ENCODE results near the gene OR10D3.

GRCh38 chr11:124150684-124151083, 32.5 kb upstream of the OR10D3 start:
- TF ChIP-seq POLR2AphosphoS5 (IDR thresholded peaks at IDR 0.05; ENCODE audit: low read depth, low read length): no peak
- TF ChIP-seq, protein P1, sequence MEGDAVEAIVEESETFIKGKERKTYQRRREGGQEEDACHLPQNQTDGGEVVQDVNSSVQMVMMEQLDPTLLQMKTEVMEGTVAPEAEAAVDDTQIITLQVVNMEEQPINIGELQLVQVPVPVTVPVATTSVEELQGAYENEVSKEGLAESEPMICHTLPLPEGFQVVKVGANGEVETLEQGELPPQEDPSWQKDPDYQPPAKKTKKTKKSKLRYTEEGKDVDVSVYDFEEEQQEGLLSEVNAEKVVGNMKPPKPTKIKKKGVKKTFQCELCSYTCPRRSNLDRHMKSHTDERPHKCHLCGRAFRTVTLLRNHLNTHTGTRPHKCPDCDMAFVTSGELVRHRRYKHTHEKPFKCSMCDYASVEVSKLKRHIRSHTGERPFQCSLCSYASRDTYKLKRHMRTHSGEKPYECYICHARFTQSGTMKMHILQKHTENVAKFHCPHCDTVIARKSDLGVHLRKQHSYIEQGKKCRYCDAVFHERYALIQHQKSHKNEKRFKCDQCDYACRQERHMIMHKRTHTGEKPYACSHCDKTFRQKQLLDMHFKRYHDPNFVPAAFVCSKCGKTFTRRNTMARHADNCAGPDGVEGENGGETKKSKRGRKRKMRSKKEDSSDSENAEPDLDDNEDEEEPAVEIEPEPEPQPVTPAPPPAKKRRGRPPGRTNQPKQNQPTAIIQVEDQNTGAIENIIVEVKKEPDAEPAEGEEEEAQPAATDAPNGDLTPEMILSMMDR (IDR thresholded peaks at IDR 0.05): no peak
- TF ChIP-seq PBX3 (IDR thresholded peaks at IDR 0.05): no peak
- TF ChIP-seq EP300 (IDR thresholded peaks at IDR 0.05; ENCODE audit: borderline replicate concordance in 1 of 2, low read depth in 1 of 2, low read length in 1 of 2): no peak
- no peak for TF ChIP-seq ELF1 (IDR thresholded peaks at IDR 0.05)

All from SK-N-SH (cell line).